T-helper 2 cell (primary cell): ENCODE results near the gene MAMDC4.
"Not testable (repeated sequence)": the region's sequence is repeated elsewhere in the genome, so short reads cannot be mapped to it uniquely, and the experiment has no call there.

ENCODE experiments used
- DNase-seq, 5 experiments: peaks; one replicate each; pipeline versions ENCODE4 v3.0.0 to v3.0.0-alpha.2; 2012 to 2022
- total RNA-seq, 2 donors: gene quantifications; one replicate each; lab custom pipeline; 2026; lab: John Stamatoyannopoulos, UW

Gene MAMDC4
- total RNA-seq: 6.2 to 6.9 reads per million in 2 donors

DNA sequence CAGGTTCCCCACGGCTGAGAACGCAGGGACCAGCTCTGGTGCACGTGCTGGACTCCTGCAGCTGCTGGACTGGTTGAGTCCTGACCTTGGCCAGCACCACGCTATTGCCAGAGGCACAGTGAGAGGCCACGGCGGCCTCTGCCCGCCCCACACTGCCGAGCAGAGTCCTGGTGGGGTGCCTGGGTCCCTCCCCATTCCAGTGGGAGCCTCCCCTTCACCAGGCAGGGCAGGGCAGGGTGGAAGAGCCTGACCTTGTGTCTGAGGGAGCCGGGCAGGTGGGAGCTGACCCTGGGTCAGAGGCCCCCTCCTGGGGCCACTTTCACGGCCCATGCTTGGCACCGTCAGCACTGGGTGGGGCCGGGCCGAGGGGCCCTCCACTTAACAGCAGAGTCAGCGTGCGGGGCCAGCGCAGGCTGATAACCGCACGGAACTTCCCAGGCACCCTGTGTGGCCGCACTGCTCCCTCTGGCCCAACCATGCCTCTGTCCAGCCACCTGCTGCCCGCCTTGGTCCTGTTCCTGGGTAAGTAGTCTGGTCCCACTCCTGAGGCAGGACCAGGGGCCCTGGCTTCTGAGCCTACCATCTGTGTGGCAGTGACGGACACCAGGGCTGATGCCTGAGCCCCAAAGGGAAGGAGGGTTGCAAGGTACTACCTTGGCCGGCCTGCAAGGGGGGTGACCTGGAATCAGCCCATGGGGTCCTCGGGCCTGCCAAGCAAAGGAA, at the start of gene MAMDC4:
Gene MAMDC4 (plus strand): TSS at position 406 of the 723 bp plus-strand sequence. CDS start 71 bp downstream, at position 477.
- DNase-seq: no peak

DNA sequence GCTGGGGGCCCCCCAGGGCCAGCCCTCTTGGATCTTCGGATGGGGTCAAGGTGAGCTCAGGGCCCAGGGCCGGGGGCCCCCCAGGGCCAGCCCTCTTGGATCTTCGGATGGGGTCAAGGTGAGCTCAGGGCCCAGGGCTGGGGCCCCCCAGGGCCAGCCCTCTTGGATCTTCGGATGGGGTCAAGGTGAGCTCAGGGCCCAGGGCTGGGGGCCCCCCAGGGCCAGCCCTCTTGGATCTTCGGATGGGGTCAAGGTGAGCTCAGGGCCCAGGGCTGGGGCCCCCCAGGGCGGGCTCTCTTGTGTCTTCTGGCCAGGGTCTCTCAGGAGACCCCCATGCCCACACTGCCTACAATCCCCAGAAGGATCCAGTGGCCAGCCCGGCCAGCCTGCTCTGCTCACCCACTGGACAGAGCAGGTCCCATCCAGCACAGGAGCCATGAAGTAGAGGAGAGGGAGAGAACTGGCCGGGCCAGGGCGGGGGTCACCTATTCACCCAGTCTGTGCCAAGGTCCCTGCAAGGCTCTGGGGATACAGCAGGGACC, 49.1 kb upstream of the MAMDC4 start:
- DNase-seq: not testable (repeated sequence)

DNA sequence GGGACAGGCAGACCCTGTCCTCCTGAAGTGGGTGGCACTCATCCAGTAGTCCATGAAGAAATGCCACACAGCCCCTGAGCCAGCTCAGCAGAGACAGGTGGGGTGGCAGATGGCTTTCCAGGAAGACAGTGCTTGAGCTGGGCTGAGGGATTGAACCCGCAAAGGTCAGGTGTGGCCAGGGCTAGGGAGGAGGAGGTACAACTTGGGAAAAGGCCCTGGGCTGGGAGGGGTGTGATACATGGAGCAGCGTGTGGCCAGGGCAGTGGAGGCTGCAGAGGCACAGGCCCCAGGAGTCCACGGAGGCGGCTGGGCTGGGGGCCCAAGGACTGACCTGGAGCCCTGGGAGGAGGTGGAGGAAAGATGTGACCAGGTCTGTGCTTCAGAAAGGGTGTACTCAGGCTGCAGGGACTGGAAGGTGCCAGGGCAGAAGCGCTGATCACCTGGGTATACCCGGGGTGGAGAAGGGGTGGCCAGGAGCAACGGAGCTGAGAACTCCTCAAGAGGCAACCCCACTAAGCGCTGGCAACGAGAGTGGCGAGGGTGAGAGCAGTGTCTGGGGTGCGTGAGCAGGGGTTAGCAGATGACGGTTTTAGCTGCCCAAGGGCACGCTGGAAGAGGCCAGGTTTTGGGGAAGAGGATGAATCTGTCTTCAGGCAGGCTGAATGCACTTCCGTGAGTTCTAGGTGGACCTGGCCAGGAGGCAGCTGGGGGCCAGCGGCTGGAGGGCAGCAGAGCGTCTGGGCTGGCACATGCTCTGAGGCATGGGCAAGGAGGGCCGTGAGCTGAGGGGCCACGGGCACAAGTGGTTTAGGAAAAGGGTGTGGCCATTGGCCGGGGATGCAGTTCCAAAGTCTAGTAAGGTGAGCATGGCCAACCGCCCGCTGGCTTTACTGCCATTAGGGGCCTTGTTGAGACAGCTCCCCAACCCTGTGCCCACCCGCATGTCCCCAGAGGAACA, 48.3 kb upstream of the MAMDC4 start:
- no peak for DNase-seq

DNA sequence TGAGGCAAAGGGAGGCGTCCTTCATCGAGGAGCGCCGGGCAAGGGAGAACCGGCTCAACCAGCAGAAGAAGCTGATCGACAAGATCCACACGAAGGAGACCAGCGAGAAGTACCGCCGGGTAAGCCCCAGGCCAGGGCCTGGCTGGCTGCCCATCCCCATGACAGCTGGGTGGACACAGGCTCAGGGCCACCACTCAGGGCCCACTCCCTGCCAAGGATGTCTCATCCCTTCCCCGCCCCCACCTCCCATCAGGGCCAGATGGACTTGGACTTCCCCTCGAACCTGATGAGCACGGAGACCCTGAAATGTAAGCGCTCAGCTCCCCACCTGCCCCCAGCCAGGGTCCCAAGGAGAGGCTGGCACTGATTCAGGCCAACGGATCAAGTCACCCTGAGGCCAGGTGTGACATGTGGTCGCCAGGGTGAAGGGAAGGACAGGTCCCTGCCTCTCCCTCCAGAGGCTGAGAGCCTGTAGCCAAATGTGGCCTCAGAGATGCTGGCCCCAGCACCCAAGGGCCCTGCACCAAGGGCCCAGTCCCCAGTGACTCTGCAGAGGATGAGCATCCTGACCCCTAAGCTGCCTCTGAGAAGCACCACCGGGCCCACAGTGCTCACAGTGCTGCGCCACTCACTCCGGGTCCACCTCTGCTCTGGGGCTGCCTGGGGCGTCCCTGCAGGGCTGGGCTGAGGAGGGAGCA, 47.5 kb upstream of the MAMDC4 start:
- no peak for DNase-seq

DNA sequence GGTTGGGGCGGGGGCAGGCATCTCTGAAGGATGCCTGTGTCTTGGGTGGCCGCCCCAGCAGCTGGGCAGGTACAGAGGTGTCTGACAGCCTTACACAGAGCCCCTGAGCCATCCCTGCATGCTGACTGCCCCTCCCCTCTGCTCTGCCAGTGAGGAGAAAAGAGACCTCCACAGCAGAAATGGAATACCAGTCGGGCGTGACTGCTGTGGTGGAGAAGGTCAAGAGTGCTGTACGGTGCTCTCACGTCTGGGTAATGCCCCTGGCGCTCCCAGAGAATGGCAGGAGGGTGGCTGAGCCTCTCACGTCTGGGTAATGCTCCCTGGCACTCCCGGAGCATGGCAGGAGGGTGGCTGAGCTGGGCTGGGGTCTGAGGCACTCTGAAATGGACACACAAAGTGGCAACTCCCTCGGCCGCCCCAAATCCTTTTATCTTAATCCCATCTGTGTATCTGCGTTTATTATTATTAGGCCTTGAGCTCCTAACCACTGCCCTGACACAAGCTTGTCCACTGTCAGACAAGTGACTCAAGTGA, 46.9 kb upstream of the MAMDC4 start:
- no peak for DNase-seq

DNA sequence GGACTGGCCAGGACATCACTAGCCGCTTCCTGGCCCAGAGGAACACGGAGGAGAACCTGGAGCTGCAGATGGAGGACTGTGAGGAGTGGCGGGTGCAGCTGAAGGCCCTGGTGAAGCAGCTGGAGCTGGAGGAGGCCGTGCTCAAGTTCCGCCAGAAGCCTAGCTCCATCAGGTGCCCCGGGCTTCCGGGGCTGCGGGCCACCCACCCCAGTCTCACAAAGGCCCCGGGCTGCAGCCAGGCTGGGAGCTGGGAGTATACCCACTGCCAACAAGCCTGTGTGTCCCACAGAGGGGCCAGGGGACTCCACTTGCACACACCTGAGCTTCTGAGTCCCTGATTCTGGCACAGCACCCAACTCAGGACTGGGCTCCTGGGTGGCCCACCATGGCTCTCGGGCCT, 46.1 kb upstream of the MAMDC4 start:
- no peak for DNase-seq

DNA sequence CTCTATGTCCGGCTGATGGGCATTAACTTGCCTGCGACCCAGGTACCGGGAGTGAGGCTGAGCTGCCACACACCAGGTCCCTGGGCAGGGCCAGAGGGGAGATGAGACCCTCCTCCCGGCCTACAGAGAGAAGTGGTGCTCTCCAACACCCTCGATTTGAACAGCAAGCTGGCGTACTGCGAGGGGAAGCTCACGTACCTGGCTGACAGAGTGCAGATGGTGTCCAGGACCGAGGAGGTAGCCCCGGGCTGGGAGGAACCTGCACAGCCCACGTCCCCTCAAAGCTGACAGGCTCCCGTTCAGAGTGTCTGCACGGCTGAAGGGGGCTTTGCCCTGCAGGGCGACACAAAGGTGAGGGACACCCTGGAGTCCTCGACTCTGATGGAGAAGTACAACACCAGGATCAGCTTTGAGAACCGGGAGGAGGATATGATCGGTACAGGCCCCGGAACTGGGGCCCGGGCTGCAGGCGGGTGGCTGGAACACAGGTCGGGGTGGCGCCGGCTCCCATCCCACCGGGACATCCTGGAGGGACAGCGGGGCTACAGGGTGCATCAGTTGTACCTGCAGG, 45.4 kb upstream of the MAMDC4 start:
- no peak for DNase-seq

DNA sequence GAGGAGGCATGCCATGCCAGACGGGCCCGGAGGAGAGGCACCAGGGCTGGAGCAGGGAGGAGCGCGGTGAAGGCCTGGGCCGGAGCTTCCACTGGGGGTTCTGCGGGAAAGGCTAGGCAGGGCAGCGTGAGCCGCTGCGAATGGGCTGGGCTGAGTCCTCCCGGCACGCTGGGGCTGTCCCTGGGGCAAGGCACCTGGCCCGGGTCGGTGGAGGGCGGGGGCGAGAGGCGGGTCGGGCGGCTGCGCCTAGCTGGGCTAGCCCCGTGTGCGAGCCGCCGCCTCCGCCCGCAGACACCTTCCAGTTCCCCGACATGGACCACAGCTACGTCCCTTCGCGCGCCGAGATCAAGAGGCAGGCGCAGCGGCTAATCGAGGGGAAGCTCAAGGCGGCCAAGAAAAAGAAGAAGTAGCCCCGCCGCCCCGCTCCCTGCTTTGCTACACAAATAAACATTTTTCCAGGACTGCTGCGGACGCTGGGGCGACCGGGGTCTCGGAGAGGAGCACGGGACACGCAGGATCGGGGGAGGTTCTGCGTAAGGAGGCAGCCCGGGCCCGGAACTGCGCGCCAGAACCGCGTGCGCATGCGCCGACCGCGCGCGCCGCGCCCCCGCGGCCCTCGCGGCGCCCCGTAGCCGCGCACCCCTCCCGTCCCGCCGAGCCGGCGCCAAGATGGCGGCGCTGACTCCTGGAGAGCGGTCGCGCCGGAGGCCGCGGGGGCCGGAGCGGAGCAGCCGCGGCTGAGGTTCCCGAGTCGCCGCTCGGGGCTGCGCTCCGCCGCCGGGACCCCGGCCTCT, 44.7 kb upstream of the MAMDC4 start, which contains the start of gene RABL6:
Gene RABL6 (plus strand): TSS at position 668 of the 794 bp plus-strand sequence. CDS start 249 bp downstream, outside the sequence.
- peak; percentile 67 to 87 (median 76) for DNase-seq

DNA sequence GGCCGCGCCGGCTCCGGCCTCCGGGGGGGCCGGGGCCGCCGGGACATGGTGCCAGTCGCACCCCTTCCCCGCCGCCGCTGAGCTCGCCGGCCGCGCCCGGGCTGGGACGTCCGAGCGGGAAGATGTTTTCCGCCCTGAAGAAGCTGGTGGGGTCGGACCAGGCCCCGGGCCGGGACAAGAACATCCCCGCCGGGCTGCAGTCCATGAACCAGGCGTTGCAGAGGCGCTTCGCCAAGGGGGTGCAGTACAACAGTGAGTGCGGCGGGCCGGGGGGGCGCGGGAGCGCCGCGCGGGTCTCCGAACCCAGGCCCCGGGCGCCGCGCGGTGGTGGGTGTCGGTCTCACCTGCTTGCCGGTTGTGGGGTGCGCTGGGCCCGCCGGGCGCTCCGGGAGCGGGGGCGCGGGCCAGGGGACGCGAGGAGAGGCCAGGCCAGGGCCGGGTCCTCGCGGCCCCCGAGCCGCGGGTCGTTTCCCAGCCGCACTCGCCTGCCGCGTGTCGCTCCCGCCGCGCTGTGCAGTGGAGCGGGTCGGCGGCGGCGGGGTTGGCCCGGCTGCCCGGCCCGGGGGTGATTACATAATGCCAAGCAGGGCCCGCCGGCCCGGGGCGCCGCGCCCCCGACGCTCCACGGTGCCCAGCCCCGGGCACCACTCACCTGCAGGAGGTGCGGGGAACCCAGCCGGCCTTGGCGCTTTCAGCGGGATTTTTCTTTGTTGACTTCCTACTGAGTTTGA, 43.9 kb upstream of the MAMDC4 start:
- DNase-seq: peak in 4 of 5 experiments; percentile 25 to 47 (median 34)

DNA sequence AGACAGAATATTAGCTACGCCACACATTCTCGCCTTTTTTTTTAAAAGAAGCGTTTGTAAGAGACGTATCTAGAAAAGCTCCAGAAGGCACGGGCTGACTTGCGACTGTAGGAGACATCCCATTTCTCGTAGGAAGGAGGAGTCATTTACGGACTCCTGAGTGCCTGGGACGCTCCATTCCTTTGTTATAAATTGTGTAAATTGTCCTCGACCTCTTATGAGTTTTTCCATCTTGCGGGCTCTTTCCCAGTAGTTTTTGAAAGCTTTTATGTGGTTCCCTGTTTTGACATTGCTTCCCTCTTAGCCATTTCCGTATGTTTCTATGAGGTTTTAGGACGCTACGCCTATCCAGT, 43.4 kb upstream of the MAMDC4 start:
- DNase-seq: no peak

DNA sequence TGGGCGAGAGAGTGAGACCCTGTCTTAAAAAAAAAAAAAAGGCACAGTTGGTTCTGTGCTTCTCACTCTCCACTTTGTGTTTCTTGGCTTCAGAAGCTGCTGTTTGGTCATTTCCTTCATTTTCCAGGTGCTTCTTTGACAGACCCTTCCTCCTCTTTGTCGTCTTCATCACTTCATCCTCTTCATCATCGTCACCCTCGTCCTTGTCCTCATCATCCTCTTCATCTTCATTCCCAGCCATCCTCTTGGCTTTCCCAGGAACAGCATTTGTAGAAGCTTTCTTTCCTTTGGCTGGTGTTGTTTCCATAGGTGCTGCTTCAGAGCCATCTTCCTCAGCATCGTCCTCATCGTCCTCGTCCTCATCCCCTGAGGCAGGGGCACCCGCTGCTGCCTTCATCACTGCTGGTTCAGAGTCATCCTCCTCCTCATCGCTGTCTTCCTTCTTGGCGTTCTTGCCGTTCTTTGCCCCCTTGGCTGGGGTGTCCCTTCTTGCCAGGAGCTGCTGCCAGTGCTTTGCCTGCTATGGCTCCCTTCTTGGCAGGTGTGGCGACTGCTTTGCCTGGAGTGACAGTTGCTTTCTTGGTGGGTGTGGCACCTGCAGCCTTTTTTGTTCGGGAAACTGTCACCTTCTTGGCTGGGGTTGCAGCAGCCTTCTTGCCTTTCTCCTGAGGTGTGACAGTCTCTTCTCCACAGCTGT, 37.3 kb upstream of the MAMDC4 start:
- no peak for DNase-seq

DNA sequence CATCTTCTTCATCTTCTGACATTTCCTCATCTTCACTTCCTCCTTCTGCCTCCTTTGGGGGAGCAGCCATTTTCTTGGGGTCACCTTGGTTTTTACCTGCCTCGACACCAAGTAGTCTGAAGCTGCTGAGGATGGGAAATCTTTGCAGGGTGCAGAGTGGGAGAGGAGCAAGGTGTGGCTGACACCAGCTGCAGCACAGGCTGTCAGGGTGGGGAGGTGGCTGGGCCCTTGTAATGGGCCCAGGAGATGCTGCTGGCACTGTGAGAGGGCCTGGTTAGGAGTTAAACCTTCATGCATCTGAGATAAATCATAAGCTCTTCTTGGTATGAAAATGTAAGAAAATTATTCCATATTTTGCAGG, 36.7 kb upstream of the MAMDC4 start:
- no peak for DNase-seq

DNA sequence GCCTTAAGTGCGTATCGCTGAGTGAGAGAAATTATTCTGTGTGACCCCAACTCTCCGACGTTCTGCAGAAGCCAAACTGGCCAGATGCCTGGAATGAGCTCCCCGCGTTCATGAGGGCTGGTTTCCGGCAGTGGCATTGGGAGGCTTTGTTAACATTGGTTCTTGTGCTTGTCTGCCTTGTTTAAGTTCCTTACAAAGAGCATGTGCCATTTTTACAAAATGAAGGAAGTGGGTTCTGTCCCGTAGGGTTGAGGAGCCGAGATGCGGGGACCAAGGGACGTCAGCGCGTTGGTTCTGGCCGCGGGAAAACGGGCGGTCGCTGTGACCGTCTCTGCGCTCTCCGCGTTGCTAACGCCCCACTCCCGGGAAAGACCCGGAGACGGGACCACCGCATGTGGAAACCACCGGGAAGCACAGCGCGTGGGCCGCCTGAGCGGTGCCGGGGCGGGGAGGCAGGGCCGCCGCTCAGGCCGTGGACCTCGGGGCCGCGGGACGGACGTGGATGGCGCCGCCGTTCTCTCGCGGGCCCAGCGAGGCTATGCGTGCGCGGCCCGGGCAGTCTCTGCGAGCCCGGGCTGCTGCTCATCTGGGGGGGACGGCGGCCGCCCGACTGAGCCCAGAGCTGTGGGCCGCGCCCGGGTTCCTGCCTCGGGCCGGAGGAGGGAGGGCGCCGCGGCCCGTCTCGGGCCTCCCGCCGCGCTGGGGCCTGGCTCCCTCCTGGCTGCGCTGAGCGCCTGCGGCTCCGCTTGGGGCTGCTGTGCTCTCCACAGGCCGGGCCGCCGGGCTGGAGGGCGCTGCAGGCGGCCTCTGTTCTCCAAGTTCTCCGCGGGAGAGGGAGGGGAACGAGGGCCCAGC, 30.9 kb upstream of the MAMDC4 start:
- DNase-seq: no peak

DNA sequence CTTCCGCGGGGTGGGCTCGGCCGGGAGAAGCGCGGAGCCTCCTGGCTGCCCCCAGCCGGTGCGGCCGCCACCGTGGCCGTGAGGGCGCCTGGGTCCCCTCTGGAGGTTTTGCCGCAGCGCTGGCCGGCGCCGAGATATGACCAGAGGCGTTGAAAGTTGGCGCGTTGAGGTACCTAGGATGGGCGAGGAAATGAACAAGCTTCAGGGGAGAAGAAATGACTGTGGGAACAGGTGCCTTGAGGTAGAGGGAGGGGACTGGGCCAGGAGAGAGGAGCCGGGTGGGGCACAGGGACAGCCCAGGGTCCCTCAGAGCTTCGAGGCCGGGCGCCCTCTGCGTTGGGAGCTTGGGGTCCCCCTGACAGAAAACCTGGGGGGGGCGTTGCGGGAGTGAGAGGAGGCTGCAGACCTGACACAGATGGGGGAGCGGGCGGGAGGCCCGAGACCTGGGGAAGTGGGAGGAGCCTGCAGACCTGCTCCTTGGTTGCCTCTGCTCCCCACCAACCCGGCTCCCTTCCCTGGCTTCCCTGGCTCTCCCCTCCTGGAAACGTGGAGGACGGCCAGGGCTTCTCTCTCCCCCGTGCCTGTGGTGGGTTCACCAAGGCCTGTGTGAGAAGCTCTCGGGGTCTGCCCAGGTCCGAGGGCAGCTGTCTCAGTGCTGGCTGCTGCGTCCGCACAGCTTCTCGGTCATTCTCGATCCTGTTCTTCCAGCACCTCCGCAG, 30.2 kb upstream of the MAMDC4 start:
- DNase-seq: no peak

DNA sequence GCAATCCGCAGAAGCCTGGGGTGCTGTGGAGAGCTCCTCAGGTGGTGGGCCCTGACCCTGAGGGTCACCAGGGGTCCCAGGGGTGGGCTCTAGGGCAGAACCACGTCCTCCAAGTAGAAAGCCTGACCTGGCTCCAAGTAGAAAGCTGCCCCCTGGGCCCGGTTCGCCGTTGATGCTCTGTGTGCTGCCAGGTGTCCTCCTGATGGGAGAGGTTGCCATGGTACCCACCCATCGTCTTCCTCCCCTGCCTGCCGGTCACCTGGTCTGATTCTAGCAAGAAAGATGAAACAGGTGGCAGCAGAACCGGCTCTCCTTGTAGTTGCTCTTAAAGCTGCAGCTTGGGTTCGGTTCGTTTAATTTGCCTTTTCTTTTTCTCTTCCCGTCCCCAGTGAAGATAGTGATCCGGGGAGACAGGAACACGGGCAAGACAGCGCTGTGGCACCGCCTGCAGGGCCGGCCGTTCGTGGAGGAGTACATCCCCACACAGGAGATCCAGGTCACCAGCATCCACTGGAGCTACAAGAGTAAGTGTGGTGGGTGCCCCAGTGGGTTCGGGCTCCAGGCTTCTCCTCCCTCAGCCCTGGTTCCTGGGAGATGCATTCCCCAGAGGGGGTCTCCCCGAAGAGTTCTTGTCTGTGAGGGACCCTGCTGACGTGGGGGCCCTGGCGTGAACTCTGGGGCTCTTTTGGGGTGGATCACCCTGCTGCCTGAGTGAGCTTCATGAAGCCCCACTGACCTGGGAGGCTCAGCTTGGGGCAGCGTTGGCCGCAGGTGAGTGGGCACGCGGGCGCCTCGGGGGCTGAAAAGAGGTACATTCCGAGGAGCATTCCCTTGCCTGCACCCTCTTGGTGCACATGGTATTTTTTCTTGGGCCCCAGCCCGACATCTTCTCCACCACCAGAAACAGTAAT, 28.8 kb upstream of the MAMDC4 start:
- no peak for DNase-seq

DNA sequence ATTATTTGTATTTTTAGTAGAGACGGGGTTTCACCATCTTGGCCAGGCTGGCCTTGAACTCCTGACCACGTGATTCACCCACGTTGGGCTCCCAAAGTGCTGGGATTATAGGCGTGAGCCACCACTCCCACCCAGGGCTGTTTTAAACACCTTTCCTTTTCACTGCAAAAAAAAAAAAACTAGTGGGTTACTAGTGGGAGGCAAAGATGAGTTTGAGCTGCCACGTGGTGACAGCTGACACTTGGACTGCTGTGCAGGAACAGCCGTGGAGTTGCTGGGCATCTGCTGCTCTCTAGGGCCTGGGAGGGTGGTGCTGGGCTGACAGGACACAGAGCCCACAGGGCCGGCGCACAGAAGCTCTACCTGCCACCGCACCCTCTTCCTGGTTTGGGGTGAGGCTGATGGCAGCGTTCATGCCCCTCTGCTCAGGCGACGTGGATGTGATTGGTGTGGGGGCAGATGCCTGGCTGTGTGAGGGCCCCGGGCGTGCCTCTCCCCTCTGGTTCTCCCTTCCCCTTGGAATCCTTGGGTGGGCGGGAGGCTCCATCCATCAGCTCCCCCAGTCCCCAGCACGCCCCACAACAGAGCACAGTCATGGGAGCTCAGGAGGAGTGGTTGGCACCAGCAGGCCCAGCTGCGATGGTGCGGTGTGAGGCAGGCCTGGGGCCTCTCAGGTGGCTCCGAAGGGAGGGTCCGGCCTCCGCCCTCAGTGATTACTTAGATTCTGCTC, 27.5 kb upstream of the MAMDC4 start:
- DNase-seq: no peak
